Activated T-helper 17 cell treated with anti-CD3 and anti-CD28 coated beads, Interleukin-2, amount 50 U/mL, for 72 hours (primary cell): ENCODE results near the gene C1GALT1C1. TPM values are rescaled to one million over a fixed set of nuclear protein-coding genes. Genes with fewer than 3 reads are reported as not detected.
"Not testable (repeated sequence)": the region's sequence is repeated elsewhere in the genome, so short reads cannot be mapped to it uniquely, and the experiment has no call there.

Source experiments
- ATAC-seq: fragments of 150-1000 bp; cut with Tn5 transposase; replicated peaks from 2 replicates; pipeline ENCODE4 v1.10.0; 2021; ENCODE audit warnings: mild to moderate bottlenecking, moderate library complexity
- H3K27ac Mint-ChIP-seq: one replicate; pipeline ENCODE4 v1.8.0; 2022; ENCODE audit warnings: mixed read lengths
- H3K27me3 Mint-ChIP-seq: one replicate; pipeline ENCODE4 v1.8.0; 2022; ENCODE audit warnings: mixed read lengths
- H3K36me3 Mint-ChIP-seq: one replicate; pipeline ENCODE4 v1.8.0; 2022; ENCODE audit warnings: low read depth, mild to moderate bottlenecking, mixed read lengths
- H3K4me1 Mint-ChIP-seq: one replicate; pipeline ENCODE4 v1.8.0; 2022; ENCODE audit warnings: mixed read lengths
- H3K4me3 Mint-ChIP-seq: one replicate; pipeline ENCODE4 v1.8.0; 2022; ENCODE audit warnings: mild to moderate bottlenecking, mixed read lengths
- H3K9me3 Mint-ChIP-seq: one replicate; pipeline ENCODE4 v1.8.0; 2022; ENCODE audit warnings: mixed read lengths
- total RNA-seq, 2 donors: library from RNA; stranded (reverse); gene quantifications; one replicate each; pipeline ENCODE4 v1.2.3, GENCODE V29; 2022

The C1GALT1C1 gene
- 10 to 100 TPM; 35.1 to 44.6 TPM for total RNA-seq

GRCh38 chrX:120629667-120630537, at the start of gene C1GALT1C1:
Gene C1GALT1C1 (minus strand): TSS chrX:120630054. CDS start chrX:120627166, 2,888 bp downstream.
- peak within 1 kb of the TSS; percentile 97 for H3K27ac Mint-ChIP-seq
- no peaks in the 10 kb centered on the region for H3K9me3 Mint-ChIP-seq
- no peaks in the 10 kb centered on the region for H3K27me3 Mint-ChIP-seq
- H3K4me1 Mint-ChIP-seq, result peaks cover 9% of the 10 kb centered on the region
- H3K4me3 Mint-ChIP-seq, result peak within 1 kb of the TSS; percentile 91
- peak; percentile 94 for ATAC-seq
- H3K36me3 Mint-ChIP-seq, result peaks cover 34% of the 10 kb centered on the region

GRCh38 chrX:120677004-120677652, 47.3 kb upstream of the C1GALT1C1 start:
- ATAC-seq, result peak; percentile 92
- Mint-ChIP-seq H3K4me1 (peaks cover 15% of the 10 kb centered on the region), H3K4me3 (peak overlapping the region; percentile 63), H3K27ac (peak overlapping the region; percentile 86), H3K27me3 (no peaks in the 10 kb centered on the region), H3K9me3 (peaks cover 4% of the 10 kb centered on the region), H3K36me3 (peaks cover 6% of the 10 kb centered on the region)

- H3K4me3 Mint-ChIP-seq, result no peak overlapping the region
- H3K27me3 Mint-ChIP-seq, result no peaks in the 10 kb centered on the region
- H3K36me3 Mint-ChIP-seq, result peaks cover 6% of the 10 kb centered on the region
- no peak overlapping the region for H3K27ac Mint-ChIP-seq
- no peak for ATAC-seq
- peaks cover 4% of the 10 kb centered on the region for H3K9me3 Mint-ChIP-seq
- H3K4me1 Mint-ChIP-seq, result peaks cover 11% of the 10 kb centered on the region
Observed at GRCh38 chrX:120672841-120673530, 43.1 kb upstream of the C1GALT1C1 start.

DNA sequence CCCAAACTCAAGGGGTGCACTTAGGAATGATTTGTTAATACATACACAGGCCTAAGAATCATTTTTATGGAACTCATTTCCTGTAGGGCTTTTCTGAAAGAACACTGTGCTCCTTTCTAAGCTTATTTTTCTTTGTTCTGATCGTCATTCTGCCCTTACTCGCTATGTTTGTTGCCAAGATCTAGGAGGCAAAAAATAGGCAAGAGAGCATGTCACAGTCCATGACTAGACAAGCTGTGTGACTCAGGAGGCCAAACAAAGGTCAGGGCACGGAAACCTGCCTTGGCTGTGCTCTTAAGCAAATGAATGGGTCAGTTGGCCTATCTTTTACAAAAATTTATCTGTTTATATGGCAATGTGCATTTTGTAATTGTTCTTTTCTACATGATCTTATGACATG, 42.5 kb upstream of the C1GALT1C1 start:
- peaks cover 4% of the 10 kb centered on the region for H3K9me3 Mint-ChIP-seq
- H3K4me1 Mint-ChIP-seq, result peaks cover 11% of the 10 kb centered on the region
- H3K27ac Mint-ChIP-seq, result no peak overlapping the region
- peaks cover 6% of the 10 kb centered on the region for H3K36me3 Mint-ChIP-seq
- ATAC-seq, result no peak
- no peak overlapping the region for H3K4me3 Mint-ChIP-seq
- no peaks in the 10 kb centered on the region for H3K27me3 Mint-ChIP-seq

GRCh38 chrX:120671963-120672362, 42.1 kb upstream of the C1GALT1C1 start:
- H3K36me3 Mint-ChIP-seq, result peaks cover 5% of the 10 kb centered on the region
- ATAC-seq, result no peak
- H3K4me1 Mint-ChIP-seq, result peaks cover 7% of the 10 kb centered on the region
- no peaks in the 10 kb centered on the region for H3K27me3 Mint-ChIP-seq
- H3K9me3 Mint-ChIP-seq, result peaks cover 4% of the 10 kb centered on the region
- H3K4me3 Mint-ChIP-seq, result no peak overlapping the region
- no peak overlapping the region for H3K27ac Mint-ChIP-seq

DNA sequence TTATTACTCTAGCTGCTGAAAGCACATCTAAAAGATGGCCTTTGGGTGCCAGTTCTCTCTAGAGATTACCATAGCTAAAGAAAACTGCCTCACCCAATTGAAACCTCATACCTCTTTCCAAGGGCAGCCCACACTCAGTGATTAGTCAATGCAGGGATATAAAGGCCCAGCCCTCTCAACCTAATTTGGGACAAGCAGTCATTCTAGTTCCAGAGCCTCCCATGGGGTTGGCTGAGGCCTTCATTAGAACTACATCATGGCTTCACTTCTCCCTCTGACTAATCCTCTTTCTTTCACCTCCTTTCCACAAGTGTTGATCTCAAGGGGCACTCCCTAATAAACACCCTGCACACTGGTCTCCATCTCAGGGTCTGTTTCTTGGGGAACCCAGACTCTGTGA, 38.5 kb upstream of the C1GALT1C1 start:
- H3K9me3 Mint-ChIP-seq, result no peaks in the 10 kb centered on the region
- peaks cover 5% of the 10 kb centered on the region for H3K4me1 Mint-ChIP-seq
- peak; percentile 84 for ATAC-seq
- H3K27me3 Mint-ChIP-seq, result no peaks in the 10 kb centered on the region
- no peaks in the 10 kb centered on the region for H3K36me3 Mint-ChIP-seq
- no peak overlapping the region for H3K4me3 Mint-ChIP-seq
- H3K27ac Mint-ChIP-seq, result no peak overlapping the region

DNA sequence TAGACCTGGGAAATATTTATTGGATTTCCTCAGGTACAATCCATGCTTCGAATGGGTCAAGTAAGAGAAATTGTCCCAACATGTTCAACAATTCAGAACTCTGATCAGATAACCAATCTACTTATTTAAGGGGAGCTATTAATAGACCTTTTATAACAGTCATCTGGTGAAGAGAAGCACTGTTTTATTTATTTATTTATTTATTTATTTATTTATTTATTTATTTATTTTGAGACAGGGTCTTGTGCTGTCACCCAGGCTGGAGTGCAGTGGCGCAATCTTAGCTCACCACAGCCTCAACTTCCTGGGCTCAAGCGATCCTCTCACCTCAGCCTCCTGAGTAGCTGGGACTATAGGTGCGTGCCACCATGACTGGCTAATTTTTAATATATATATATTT, 34.7 kb upstream of the C1GALT1C1 start:
- H3K36me3 Mint-ChIP-seq, H3K9me3 Mint-ChIP-seq, H3K27me3 Mint-ChIP-seq, H3K27ac Mint-ChIP-seq, H3K4me1 Mint-ChIP-seq, ATAC-seq, H3K4me3 Mint-ChIP-seq: not testable (repeated sequence)

DNA sequence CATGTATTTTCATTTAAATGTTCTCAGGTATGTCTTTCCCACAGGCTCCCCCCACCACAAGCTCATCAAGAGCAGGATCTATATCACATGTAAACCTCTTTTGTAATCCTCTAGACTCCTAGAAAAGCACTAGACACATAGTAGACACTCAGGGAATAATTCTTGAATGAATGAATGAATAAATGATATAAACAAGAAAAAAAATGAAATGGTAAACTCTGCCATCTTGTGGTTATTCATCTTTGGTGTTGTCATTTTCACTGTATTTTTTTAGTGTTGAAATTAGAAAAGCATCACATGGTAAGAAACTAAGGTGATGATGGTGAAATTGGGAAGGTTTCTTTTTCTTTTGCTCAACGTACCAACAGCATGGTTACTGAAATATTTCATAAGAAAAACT, 34.2 kb upstream of the C1GALT1C1 start:
- peaks cover 5% of the 10 kb centered on the region for H3K4me1 Mint-ChIP-seq
- no peaks in the 10 kb centered on the region for H3K27me3 Mint-ChIP-seq
- ATAC-seq, result no peak
- H3K9me3 Mint-ChIP-seq, result no peaks in the 10 kb centered on the region
- no peaks in the 10 kb centered on the region for H3K36me3 Mint-ChIP-seq
- no peak overlapping the region for H3K27ac Mint-ChIP-seq
- no peak overlapping the region for H3K4me3 Mint-ChIP-seq

DNA sequence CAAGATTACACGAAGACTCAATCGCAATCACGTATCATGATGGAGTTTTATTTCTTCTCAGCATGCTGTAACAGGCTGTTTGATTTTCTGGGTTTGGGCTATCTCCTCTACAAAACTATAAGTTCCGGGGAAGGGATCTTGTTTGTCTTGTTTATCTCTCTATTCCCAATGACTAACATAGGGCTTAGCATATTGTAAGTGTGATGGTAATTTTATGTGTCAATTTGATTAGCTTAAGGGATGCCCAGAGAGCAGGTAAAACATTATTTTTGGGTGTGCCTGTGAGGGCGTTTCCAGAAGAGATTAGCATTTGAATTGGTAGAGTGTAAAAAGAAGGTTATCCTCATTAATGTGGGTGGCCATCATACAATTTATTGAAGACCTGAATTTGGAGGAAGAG, 32.8 kb upstream of the C1GALT1C1 start:
- H3K36me3 Mint-ChIP-seq, result no peaks in the 10 kb centered on the region
- no peak overlapping the region for H3K27ac Mint-ChIP-seq
- H3K4me1 Mint-ChIP-seq, result peaks cover 5% of the 10 kb centered on the region
- no peak for ATAC-seq
- H3K9me3 Mint-ChIP-seq, result no peaks in the 10 kb centered on the region
- H3K4me3 Mint-ChIP-seq, result no peak overlapping the region
- no peaks in the 10 kb centered on the region for H3K27me3 Mint-ChIP-seq

- H3K4me1 Mint-ChIP-seq, result peaks cover 5% of the 10 kb centered on the region
- no peaks in the 10 kb centered on the region for H3K9me3 Mint-ChIP-seq
- no peak overlapping the region for H3K27ac Mint-ChIP-seq
- no peaks in the 10 kb centered on the region for H3K27me3 Mint-ChIP-seq
- H3K4me3 Mint-ChIP-seq, result no peak overlapping the region
- no peaks in the 10 kb centered on the region for H3K36me3 Mint-ChIP-seq
- no peak for ATAC-seq
Observed at GRCh38 chrX:120660637-120661036, 30.8 kb upstream of the C1GALT1C1 start.

GRCh38 chrX:120653000-120653399, 23.1 kb upstream of the C1GALT1C1 start:
- H3K27ac Mint-ChIP-seq, result no peak overlapping the region
- H3K4me1 Mint-ChIP-seq, result no peaks in the 10 kb centered on the region
- no peak for ATAC-seq
- no peak overlapping the region for H3K4me3 Mint-ChIP-seq
- no peaks in the 10 kb centered on the region for H3K36me3 Mint-ChIP-seq
- H3K9me3 Mint-ChIP-seq, result no peaks in the 10 kb centered on the region
- no peaks in the 10 kb centered on the region for H3K27me3 Mint-ChIP-seq

DNA sequence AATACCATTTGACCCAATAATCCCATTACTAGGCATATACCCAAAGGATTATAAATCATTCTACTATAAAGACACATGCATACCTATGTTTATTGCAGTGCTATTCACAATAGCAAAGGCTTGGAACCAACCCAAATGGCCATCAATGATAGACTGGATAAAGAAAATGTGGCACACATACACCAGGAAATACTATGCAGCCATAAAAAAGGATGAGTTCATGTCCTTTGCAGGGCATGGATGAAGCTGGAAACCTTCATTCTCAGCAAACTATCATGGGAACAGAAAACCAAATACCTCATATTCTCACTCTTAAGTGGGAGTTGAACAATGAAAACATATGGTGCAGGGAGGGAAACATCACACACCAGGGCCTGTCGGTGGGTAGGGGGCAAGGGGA, 22.4 kb upstream of the C1GALT1C1 start:
- H3K27me3 Mint-ChIP-seq, H3K4me3 Mint-ChIP-seq, H3K4me1 Mint-ChIP-seq, H3K36me3 Mint-ChIP-seq, ATAC-seq, H3K27ac Mint-ChIP-seq, H3K9me3 Mint-ChIP-seq: not testable (repeated sequence)

DNA sequence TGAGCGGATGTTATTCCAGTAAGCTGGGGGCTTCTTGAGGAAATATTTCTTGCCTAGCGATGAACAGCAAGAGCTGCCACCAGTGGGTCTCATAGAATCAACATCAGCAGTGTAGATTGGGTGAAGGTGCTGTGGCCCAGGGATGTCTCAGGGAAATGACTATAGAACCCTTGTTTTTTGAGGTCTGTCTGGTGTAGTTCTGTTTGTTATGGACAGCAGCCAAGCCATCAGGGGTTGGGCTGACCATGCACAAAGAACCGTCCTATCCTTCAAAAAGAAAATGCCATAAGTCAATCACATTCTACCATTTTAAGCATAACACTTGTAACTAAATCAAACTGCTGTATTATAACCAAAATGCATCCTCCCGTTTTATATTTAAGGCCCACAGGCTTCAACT, 17.3 kb upstream of the C1GALT1C1 start:
- no peaks in the 10 kb centered on the region for H3K4me1 Mint-ChIP-seq
- H3K9me3 Mint-ChIP-seq, result no peaks in the 10 kb centered on the region
- H3K27ac Mint-ChIP-seq, result no peak overlapping the region
- H3K36me3 Mint-ChIP-seq, result no peaks in the 10 kb centered on the region
- no peaks in the 10 kb centered on the region for H3K27me3 Mint-ChIP-seq
- no peak for ATAC-seq
- no peak overlapping the region for H3K4me3 Mint-ChIP-seq

GRCh38 chrX:120642871-120643270, 13.0 kb upstream of the C1GALT1C1 start:
- H3K27ac Mint-ChIP-seq, result no peak overlapping the region
- no peaks in the 10 kb centered on the region for H3K36me3 Mint-ChIP-seq
- H3K4me3 Mint-ChIP-seq, result no peak overlapping the region
- no peaks in the 10 kb centered on the region for H3K9me3 Mint-ChIP-seq
- no peaks in the 10 kb centered on the region for H3K27me3 Mint-ChIP-seq
- no peak for ATAC-seq
- no peaks in the 10 kb centered on the region for H3K4me1 Mint-ChIP-seq

DNA sequence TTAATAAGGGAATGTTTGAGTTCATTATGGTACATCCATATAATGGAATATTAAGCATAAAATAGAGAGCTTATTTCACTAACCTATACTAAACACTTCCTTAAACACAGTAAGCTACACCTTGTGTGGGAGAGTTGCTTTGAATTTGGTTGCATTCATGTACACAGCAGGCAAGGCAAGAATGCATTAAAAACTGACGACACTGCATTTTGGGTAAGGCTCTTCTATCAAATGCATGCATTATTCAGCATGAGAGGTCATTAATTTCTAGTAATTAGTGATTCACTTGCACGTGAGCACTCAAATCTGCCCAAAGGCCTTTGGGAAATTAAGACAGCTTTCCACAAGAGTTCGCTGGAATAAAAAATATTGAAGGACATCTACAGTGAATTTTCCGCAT, 8.8 kb upstream of the C1GALT1C1 start:
- H3K27ac Mint-ChIP-seq, result no peak overlapping the region
- H3K4me3 Mint-ChIP-seq, result no peak overlapping the region
- no peak for ATAC-seq

More for the DNA sequence above, 8.8 kb upstream of the C1GALT1C1 start:
- Mint-ChIP-seq H3K9me3 (no peaks in the 10 kb centered on the region), H3K36me3 (no peaks in the 10 kb centered on the region), H3K4me1 (no peaks in the 10 kb centered on the region), H3K27me3 (no peaks in the 10 kb centered on the region)
